Fibroblast of pulmonary artery (primary cell): ENCODE measurements around the gene RBFOX2.

Source experiments
- DNase-seq: peaks from one replicate; pipeline ENCODE4 v3.0.0-alpha.2; 2010; ENCODE audit warnings: low read depth
- H3K4me3 ChIP-seq: replicated peaks from 2 replicates; pipeline ENCODE4 v1.5.1; 2011; ENCODE audit warnings: low read depth, mild to moderate bottlenecking, control low read depth, low read length, moderate library complexity
- CTCF ChIP-seq: IDR thresholded peaks from 2 replicates; pipeline ENCODE4 v1.5.1; 2011; ENCODE audit warnings: mild to moderate bottlenecking, control low read depth, low read length, inconsistent platforms; ENCODE audit errors: missing control alignments

RBFOX2 gene

GRCh38 chr22:35842519-35842913 lies 186.1 kb downstream of the RBFOX2 start:
- no peak for TF ChIP-seq CTCF
- H3K4me3 ChIP-seq: no peak overlapping the region

DNA sequence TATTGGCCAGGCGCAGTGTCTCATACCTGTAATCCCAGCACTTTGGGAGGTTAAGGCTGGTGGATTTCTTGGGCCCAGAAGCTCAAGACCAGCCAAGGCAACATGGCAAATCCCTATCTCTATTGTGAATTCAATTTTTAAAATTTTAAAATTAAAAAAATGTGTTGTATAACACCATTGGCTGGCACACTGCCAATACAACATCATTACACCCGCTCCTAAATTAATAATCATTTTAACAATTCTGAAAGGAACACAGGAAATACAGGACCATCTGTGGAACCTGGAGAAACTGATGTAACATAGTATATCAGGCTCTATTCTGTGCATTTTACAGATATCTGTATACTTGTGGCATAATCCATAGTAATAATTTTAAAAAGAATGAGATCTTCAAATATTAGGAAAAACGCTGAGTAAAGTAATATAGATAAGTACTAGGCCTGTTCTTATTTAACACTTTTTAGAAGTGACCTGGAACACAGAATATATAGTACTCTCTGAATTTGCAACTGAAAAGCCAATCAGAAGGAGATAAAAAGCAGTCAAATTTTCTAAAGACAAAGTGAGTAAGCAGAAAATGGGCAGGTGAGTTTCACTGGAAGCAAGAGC lies 186.6 kb downstream of the RBFOX2 start:
- no peak for TF ChIP-seq CTCF
- H3K4me3 ChIP-seq: no peak overlapping the region
- no peak for DNase-seq

More at GRCh38 chr22:35842519-35842913, 186.1 kb downstream of the RBFOX2 start:
- no peak for DNase-seq

DNA sequence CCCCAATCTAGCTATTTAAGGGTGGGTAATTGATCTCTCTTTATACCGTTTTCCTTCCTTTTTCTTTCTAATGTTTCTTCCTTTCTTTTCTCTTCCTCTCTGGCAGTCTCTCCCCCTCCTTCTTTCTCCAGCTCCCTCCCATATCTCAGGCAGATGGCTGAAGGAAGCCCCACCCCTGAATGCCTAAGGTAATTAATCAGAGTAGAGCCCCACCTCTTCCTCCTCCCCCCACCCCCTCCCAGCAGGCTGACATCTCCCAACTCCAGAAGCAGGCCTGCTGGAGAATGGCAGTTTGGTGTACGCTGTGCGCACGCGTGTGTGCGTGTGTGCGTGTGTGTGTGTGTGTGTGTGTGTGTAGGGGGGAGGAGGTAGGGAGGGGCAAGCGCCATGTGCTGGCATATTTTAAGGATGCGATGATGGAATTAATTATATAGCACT lies 188.3 kb downstream of the RBFOX2 start:
- TF ChIP-seq CTCF: no peak
- H3K4me3 ChIP-seq: peak overlapping the region; percentile 74
- DNase-seq: peak; percentile 98

DNA sequence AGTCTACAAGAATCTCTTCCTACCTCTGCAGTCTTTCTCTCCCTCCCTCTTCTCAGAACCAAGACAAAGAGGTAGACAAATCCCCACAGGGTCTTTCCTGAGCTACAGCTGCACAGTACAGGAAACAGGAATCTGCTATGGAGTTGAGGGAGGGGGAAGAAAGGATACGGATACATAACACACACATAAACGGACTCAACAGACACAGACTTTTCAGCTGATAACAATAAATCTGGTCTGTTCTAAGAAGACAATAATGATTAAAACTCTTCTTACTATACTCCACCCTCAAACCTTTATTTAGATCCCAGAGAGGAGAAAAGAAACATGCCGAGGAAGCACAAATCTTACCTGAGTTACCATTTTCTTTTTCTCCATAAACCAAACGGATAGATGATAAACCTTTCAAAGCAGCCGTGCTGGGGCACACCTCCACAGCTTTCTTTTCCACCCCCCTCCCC lies 188.8 kb downstream of the RBFOX2 start:
- DNase-seq: peak; percentile 27
- H3K4me3 ChIP-seq: peak overlapping the region; percentile 74
- TF ChIP-seq CTCF: no peak

DNA sequence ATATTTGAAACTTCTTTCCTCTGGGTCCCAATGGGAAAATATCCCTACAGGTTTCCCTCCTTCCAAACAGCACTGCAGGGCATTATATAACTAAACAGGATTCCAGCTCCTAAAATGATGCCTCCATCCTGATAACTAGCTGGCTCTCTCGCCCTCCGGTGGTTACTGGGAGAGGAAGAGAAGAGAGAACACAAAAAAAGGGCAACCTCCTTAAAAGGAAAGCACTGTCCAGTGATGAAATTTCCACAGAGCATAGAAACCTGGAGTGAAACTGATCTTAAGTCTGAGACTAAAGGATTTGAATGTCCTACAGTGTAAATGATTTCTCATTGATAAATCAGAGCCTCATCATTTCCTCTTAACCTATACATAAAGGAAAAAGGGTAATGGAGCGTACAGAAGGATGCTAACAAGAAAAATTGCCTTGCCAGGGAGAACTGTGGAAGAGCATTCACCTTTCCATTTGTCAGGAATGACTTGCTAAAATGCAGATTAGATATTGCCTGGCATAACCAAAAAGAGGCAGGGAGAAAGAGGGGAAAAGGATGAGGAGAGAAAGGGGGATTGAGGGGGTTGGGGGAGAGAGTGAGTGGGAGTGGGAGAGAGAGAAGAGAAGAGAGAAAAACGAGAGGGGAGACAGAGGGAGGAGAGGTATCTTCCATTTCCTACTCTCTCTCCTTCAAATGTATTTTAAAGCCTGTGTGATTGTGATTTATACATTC lies 189.6 kb downstream of the RBFOX2 start:
- peak overlapping the region; percentile 74 for H3K4me3 ChIP-seq
- DNase-seq: peak; percentile 80
- peak; percentile 67 for TF ChIP-seq CTCF

DNA sequence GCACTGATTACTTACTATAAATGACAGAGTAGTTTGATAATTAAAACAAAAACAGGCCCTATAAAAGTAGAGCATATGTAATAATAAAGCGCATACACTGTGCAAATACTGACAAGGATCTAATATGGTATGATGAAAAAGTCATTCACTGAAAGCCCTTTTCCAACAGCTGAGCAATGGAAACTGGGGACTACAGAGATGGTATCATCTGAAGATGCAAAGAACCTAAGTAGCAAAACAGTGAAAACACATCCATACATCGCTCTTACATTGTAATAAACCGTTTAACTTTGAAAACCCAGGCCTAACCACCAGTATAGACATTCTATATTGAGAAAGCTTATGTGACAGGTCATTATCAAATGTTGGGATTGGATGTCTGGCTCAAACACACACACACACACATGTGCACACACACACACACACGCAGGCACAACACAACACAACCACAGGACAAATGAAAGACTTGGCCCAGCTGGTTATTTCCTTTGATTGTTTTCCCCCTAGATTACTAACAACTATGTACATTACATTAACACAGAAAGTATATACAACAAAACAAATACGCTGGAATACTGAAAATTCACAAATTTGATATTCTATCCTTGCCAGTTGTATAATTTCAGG lies 191.4 kb downstream of the RBFOX2 start:
- peak overlapping the region; percentile 74 for H3K4me3 ChIP-seq
- DNase-seq: peak; percentile 27

More for the DNA sequence above, 191.4 kb downstream of the RBFOX2 start:
- no peak for TF ChIP-seq CTCF
